ENCODE data around the gene PRKCB.

- TF ChIP-seq CTCF (IDR thresholded peaks at IDR 0.05) (no peak), POLR2A (IDR thresholded peaks at IDR 0.05) (no peak)
Measured at GRCh38 chr16:23855010-23855409, 19.2 kb downstream of the PRKCB start.
